HEK293 (cell line): Measurements from ENCODE around the gene EHD1.

ENCODE experiments used
- FEZF1 ChIP-seq: fragments of 450-650 bp; formaldehyde crosslinking; IDR thresholded peaks from 2 replicates; pipeline ENCODE4 v1.5.1; 2016; ENCODE audit warnings: missing biosample characterization, missing genetic modification characterization
- ZNF404 ChIP-seq: fragments of 450-650 bp; formaldehyde crosslinking; IDR thresholded peaks from 2 replicates; pipeline ENCODE4 v1.5.1; 2017; ENCODE audit warnings: missing biosample characterization, missing genetic modification characterization
- ZNF660 ChIP-seq: fragments of 450-650 bp; IDR thresholded peaks from 2 replicates; pipeline ENCODE4 v1.5.1; 2018; ENCODE audit warnings: missing biosample characterization, mild to moderate bottlenecking, missing genetic modification characterization
- ZNF747 ChIP-seq: fragments of 450-650 bp; formaldehyde crosslinking; IDR thresholded peaks from 2 replicates; pipeline ENCODE4 v1.5.1; 2016; ENCODE audit warnings: missing biosample characterization, missing genetic modification characterization
- ZNF843 ChIP-seq: fragments of 450-650 bp; formaldehyde crosslinking; IDR thresholded peaks from 2 replicates; pipeline ENCODE4 v1.5.1; 2016; ENCODE audit warnings: missing biosample characterization, missing genetic modification characterization
- TF ChIP-seq, protein P1 (sequence below): fragments of 450-650 bp; formaldehyde crosslinking; IDR thresholded peaks from 2 replicates; pipeline ENCODE4 v1.5.1; 2016; ENCODE audit warnings: missing biosample characterization, missing genetic modification characterization
- TF ChIP-seq, protein P2 (sequence below): sonication (generic); formaldehyde crosslinking; IDR thresholded peaks from 2 replicates; pipeline ENCODE4 v1.8.1; 2022; ENCODE audit warnings: mild to moderate bottlenecking, moderate library complexity, missing genetic modification reagents
- TF ChIP-seq, protein P3 (sequence below): fragments of 450-650 bp; IDR thresholded peaks from 2 replicates; pipeline ENCODE4 v1.5.1; 2018; ENCODE audit warnings: missing biosample characterization, missing genetic modification characterization
- TF ChIP-seq, protein P4 (sequence below): fragments of 450-650 bp; formaldehyde crosslinking; IDR thresholded peaks from 2 replicates; pipeline ENCODE4 v1.5.1; 2016; ENCODE audit warnings: missing biosample characterization, missing genetic modification characterization, borderline replicate concordance
- TF ChIP-seq, protein P5 (sequence below): fragments of 450-650 bp; formaldehyde crosslinking; IDR thresholded peaks from 2 replicates; pipeline ENCODE4 v1.5.1; 2017; ENCODE audit warnings: missing biosample characterization, missing genetic modification characterization

DNA sequence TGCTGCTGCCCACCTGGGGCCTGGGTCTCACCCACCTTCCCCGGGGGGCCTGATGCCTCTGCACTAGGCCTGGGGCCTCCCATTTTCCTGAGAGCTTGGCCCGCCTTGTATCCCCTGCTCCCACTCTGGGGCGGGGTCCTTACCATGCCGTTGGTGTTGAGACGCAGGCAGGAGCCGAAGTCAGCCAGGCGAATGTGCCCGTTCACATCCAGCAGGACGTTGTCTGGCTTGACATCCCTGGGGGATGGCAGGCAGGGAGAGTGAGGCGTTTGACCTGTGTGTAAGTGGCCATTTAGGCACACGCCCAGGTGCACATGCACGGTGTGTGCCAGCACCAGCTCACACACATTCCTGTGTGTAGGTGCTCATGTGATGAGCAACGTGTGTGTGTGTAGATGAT, 39.1 kb downstream of the EHD1 start:
- TF ChIP-seq ZNF660 (no peak), ZNF747 (no peak), ZNF843 (tag by site-specific recombination) (no peak), ZNF404 (tag by site-specific recombination) (no peak), FEZF1 (tag by site-specific recombination) (no peak)
- TF ChIP-seq, protein P1, sequence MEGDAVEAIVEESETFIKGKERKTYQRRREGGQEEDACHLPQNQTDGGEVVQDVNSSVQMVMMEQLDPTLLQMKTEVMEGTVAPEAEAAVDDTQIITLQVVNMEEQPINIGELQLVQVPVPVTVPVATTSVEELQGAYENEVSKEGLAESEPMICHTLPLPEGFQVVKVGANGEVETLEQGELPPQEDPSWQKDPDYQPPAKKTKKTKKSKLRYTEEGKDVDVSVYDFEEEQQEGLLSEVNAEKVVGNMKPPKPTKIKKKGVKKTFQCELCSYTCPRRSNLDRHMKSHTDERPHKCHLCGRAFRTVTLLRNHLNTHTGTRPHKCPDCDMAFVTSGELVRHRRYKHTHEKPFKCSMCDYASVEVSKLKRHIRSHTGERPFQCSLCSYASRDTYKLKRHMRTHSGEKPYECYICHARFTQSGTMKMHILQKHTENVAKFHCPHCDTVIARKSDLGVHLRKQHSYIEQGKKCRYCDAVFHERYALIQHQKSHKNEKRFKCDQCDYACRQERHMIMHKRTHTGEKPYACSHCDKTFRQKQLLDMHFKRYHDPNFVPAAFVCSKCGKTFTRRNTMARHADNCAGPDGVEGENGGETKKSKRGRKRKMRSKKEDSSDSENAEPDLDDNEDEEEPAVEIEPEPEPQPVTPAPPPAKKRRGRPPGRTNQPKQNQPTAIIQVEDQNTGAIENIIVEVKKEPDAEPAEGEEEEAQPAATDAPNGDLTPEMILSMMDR (tag by site-specific recombination): no peak
- TF ChIP-seq, protein P2, sequence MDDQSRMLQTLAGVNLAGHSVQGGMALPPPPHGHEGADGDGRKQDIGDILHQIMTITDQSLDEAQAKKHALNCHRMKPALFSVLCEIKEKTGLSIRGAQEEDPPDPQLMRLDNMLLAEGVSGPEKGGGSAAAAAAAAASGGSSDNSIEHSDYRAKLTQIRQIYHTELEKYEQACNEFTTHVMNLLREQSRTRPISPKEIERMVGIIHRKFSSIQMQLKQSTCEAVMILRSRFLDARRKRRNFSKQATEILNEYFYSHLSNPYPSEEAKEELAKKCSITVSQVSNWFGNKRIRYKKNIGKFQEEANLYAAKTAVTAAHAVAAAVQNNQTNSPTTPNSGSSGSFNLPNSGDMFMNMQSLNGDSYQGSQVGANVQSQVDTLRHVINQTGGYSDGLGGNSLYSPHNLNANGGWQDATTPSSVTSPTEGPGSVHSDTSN (CRISPR knock-in tag): no peak
- TF ChIP-seq, protein P3, sequence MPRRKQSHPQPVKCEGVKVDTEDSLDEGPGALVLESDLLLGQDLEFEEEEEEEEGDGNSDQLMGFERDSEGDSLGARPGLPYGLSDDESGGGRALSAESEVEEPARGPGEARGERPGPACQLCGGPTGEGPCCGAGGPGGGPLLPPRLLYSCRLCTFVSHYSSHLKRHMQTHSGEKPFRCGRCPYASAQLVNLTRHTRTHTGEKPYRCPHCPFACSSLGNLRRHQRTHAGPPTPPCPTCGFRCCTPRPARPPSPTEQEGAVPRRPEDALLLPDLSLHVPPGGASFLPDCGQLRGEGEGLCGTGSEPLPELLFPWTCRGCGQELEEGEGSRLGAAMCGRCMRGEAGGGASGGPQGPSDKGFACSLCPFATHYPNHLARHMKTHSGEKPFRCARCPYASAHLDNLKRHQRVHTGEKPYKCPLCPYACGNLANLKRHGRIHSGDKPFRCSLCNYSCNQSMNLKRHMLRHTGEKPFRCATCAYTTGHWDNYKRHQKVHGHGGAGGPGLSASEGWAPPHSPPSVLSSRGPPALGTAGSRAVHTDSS (tag by site-specific recombination): no peak
- TF ChIP-seq, protein P4, sequence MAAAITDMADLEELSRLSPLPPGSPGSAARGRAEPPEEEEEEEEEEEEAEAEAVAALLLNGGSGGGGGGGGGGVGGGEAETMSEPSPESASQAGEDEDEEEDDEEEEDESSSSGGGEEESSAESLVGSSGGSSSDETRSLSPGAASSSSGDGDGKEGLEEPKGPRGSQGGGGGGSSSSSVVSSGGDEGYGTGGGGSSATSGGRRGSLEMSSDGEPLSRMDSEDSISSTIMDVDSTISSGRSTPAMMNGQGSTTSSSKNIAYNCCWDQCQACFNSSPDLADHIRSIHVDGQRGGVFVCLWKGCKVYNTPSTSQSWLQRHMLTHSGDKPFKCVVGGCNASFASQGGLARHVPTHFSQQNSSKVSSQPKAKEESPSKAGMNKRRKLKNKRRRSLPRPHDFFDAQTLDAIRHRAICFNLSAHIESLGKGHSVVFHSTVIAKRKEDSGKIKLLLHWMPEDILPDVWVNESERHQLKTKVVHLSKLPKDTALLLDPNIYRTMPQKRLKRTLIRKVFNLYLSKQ (tag by site-specific recombination): no peak
- TF ChIP-seq, protein P5, sequence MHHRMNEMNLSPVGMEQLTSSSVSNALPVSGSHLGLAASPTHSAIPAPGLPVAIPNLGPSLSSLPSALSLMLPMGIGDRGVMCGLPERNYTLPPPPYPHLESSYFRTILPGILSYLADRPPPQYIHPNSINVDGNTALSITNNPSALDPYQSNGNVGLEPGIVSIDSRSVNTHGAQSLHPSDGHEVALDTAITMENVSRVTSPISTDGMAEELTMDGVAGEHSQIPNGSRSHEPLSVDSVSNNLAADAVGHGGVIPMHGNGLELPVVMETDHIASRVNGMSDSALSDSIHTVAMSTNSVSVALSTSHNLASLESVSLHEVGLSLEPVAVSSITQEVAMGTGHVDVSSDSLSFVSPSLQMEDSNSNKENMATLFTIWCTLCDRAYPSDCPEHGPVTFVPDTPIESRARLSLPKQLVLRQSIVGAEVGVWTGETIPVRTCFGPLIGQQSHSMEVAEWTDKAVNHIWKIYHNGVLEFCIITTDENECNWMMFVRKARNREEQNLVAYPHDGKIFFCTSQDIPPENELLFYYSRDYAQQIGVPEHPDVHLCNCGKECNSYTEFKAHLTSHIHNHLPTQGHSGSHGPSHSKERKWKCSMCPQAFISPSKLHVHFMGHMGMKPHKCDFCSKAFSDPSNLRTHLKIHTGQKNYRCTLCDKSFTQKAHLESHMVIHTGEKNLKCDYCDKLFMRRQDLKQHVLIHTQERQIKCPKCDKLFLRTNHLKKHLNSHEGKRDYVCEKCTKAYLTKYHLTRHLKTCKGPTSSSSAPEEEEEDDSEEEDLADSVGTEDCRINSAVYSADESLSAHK: no peak
